H1 (cell line): ENCODE results near the gene VIT.

Experiments
- CTCF ChIP-seq, 3 experiments: IDR thresholded peaks; 1 replicate in 2 of 3; 2 replicates in 1 of 3; pipeline versions ENCODE4 v1.5.1 to v1.6.1; 2011; ENCODE audit warnings: low read length in 3 of 3, mild to moderate bottlenecking in 3 of 3, inconsistent platforms in 2 of 3, low read depth in 1 of 3, moderate library complexity in 1 of 3; ENCODE audit not compliant: insufficient read depth in 1 of 3; ENCODE audit errors: control extremely low read depth in 1 of 3
- RFX5 ChIP-seq: IDR thresholded peaks from 2 replicates; pipeline ENCODE4 v1.6.1; 2011; ENCODE audit warnings: low read depth, low read length, improper control_type of control experiment, borderline replicate concordance

GRCh38 chr2:36824273-36824672 is 127.8 kb downstream of the VIT start:
- TF ChIP-seq CTCF (IDR thresholded peaks at IDR 0.05; ENCODE audit: control extremely low read depth in 1 of 3, insufficient read depth in 1 of 3, low read depth in 1 of 3, low read length in 3 of 3): no peak
- no peak for TF ChIP-seq RFX5
